GM21723 (cell line): ENCODE measurements around the gene TRIM17.

ENCODE experiments used
- ATAC-seq: cut with Tn5 transposase; IDR thresholded peaks from one replicate; pipeline ENCODE4 v1.9.1; 2021; ENCODE audit warnings: mild to moderate bottlenecking, moderate library complexity; ENCODE audit not compliant: unreplicated experiment

TRIM17 gene

DNA sequence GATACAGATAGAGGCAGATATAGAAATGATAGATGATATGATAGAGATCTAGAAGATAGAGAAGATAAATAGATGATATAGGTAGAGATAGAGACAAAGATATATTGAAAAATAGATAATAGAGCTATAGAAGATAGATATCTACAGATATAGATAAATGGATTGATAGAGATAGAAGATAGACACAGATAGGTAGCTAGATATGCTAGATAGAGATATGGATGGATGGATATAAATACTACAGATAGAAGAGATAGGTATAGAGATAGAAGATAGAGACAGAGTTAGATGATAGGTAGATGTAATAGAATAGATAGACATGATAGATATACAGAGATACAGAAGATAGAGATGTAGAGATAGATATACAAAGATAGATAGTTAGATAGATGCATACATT lies 31.4 kb downstream of the TRIM17 start:
- no peak for ATAC-seq

DNA sequence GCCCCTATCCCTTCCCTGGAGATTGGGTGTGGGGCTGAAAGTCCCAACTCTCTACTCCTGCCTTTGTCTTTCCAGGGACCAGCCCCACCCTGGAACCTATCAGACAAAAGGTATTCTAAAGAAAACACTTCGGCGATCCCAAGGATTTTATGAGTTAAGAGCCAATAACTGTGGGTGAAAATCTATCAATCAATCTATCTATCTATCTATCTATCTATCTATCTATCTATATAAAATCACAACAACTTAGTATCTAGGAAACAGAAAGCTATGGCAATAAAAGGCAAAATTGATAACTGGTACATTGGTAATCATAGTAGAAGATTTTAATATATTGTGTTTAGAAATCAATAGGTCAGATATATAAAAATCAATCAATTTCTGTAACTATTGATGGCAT lies 32.9 kb downstream of the TRIM17 start:
- no peak for ATAC-seq

DNA sequence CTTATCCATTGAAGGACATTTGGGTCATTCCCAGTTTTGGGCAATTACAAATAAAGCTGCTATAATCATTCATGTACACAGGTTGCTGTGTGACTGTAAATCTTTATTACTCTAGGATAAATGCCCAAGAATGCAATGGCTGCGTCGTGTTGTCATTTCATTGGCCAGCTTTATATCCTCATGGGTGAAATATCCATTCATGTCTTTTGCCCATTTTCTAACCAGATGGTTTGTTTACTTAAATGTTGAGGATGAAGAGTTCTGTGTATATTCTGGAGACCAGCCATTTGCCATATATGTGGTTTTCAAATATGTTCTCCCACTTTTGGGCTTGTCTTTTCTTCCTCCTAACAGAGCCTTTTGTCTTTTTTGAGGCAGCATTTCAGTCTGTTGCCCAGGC lies 35.3 kb downstream of the TRIM17 start:
- no peak for ATAC-seq

DNA sequence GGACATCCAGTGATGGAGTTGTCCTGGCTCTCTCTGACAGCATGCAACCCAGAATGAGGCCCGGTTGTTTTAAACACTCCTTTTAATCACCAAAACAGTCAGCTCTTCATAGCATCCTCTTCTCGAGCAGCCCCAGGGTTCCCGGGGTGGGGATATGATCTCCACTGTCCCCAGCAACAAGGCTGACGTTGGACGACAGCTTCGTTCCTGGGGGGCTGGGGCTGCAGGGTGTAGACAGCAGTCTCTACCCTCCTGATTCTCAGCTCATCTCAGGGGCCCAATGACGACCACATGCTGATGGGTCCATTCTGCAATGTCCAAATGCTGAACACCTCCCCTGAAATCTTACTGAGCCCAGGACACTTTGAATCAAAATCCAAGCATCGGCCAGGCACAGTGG lies 37.0 kb downstream of the TRIM17 start:
- no peak for ATAC-seq

DNA sequence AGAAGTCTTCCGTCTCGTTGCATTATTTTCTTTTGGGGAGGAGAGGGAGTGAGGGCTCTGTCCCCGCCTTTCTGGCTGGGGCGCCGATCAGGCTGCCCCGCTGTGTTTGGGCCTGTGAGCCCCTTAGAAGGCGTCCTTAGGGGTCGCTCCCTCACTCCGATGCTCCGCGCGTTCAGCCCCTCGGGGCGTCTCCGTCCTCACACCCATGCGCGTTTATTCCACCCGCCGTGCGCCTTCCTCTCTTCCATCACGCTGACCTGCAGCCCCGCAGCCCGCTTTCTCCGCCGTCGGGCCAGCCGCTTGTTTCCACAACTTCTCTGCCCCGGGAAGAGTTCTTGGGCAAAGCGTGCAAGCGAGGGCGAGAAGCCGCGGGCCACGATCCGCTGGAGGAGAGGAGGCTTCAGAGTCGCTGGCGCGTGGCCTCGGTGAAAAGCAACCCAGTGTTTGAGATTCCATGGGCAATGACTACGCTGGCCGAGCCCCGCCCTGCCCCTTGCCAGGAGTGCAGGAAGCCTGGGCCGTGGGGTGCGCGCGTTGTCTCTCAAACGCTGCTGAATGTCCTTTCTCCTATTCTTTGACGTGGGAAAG lies 37.7 kb downstream of the TRIM17 start:
- ATAC-seq, result no peak

DNA sequence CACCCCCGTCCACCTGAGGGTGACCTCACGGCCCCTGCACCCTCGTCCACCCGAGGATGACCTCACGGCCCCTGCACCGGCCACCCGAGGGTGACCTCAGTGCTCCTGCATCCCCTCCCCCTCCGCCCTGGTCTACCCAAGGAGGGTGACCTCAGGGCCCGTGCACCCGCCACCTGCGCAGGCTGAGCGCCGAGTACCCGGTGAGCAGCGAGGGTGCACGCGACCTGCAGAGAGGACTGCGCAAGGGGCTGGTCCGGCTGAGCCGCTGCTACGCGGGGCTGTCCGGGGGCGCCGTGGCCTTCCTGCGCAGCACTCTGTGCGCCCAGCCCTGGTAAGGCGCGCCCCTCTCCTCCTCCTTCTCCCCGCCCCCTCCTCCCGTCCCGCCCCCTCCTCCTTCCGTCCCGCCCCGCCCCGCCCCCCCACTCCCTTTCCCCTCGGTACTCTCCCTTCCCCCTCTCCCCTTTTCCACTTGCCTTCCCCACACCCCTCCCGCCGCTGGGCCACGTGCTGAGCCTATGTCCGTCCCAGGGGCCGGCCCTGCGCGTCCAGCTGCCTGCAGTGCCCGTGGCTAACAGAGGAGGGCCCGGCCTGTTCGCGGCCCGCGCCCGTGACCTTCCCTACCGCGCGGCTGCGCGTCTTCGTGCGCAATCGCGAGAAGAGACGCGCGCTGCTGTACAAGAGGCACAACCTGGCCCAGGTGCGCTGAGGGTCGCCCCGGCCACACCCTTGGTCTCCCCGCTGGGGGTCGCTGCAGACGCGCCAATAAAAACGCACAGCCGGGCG lies 38.4 kb downstream of the TRIM17 start:
- ATAC-seq, result no peak

DNA sequence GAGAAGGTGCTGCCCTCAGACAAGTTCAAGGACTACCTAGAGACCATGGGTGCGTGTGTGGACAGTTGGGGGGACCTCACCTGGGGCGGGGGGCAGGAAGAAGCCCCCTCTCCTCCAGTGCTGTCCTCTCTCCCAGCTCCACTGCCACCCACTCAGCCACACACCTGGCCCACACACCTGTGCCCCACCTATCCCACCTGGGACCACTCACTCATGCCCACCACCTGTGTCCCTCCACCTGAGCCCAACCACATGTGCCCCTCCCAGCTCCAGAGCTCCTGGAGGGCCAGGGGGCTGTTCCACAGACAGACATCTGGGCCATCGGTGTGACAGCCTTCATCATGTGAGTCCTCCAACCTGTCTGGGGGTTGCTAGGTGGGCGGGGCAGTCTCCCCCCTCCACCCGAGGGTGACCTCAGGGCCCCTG lies 39.0 kb downstream of the TRIM17 start:
- no peak for ATAC-seq

DNA sequence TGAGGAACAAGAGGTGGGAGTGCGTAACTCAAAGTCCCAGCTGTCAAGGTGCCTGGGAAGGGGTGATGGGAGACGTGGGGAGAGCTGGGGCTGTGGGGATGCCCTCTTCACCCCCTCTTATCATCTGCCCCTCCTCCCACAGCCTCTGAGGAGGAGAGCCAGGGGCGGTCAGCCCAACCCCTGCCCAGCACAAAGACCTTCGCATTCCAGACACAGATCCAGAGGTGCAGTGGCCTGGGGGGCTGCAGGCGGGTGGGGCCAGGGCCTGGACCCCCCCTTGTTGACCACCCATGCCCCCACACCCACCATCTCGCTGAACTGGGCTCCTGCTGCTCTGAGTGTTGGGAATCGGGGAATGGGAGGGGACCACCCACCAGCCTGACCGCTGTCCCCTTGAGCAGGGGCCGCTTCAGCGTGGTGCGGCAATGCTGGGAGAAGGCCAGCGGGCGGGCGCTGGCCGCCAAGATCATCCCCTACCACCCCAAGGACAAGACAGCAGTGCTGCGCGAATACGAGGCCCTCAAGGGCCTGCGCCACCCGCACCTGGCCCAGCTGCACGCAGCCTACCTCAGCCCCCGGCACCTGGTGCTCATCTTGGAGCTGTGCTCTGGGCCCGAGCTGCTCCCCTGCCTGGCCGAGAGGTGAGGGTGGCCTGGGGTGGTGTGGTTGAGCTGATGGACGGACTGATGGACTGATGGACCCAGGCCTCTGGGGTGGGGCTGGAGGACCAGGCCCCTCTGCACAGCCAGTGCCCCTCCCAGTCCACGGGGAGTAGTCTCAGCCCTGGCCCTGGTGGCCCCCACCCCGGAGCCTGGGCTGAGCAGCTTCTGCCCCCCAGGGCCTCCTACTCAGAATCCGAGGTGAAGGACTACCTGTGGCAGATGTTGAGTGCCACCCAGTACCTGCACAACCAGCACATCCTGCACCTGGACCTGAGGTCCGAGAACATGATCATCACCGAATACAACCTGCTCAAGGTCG lies 39.7 kb downstream of the TRIM17 start:
- no peak for ATAC-seq

DNA sequence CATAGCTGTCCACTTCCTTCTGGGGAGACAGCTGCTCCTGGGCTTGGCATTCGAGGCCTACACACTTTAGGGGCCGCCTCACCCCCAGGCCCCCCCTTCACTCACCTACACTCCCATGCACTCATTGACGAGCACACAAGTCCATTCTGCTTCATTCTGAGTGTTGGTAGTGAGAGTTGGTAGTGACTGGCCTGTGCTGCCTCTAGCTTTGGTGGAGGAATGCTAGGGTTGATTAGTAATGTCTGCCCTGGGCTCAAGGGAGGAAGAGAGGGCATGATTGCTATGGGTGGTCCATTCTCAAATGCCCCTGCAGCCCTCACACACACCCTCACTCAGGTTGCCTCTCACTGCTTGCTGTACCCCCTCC lies 40.4 kb downstream of the TRIM17 start:
- ATAC-seq, result no peak

DNA sequence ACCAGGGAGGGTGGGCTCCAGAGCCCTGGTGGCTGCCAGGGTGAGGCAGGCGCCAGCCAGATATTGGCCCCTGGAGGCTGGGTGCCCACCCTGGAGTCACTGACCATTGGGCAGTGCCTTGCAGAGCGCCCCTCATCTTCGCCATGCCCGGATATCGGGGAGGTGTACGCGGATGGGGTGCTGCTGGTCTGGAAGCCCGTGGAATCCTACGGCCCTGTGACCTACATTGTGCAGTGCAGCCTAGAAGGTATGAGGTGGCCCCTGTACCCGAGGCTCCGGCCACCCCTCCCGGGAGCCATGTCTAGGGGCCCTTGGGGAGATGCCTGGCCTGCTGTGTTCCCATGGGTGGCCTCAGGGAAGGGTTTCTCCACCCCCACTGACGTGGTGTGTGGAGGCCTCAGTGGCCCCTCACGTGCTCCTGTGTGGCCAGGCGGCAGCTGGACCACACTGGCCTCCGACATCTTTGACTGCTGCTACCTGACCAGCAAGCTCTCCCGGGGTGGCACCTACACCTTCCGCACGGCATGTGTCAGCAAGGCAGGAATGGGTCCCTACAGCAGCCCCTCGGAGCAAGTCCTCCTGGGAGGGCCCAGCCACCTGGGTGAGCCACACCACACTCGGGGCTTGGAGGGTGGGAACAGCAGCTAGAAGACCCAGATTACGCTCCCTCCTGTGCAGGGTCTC lies 40.9 kb downstream of the TRIM17 start:
- ATAC-seq, result no peak

DNA sequence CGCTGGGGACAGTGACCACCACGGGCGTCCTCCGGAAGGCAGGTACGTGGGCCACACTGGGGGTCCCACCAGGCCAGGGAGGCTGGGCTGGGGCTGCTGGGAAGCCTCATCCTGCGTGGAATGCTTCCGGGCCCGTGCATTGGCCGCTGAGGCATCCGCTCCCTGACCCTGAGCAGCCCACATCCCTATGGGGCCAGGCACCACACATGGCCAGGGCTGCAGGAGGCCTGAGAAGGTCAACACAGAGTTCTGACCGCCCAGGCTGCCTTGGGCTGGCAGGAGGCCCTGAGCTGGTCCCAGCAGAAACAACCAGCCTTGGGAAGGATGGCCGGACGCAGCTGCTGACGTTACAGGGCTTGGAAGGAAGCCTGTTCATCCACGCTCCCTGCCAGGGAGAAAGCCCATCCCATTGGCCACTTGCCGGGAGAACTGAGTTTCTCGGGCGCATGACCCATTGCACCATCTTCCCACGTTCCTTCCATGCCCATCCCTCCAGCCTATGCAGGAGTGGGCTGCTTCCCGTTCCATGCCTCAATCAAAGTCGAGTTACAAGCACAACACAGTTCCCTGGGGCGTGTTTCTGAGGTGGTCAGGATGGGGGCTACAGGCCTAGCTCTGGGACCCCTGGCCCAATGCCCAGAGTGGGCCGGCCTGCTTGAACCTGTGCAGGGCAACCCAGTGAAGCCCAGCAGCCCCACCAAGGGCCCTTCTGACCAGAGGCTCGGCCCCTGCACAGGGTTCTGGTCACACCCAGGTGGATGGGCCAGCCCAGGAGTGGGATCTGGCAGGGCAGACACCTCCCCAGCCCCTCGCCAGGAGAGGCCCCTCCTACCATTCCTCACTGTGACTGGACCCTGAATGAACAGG lies 41.7 kb downstream of the TRIM17 start:
- no peak for ATAC-seq

DNA sequence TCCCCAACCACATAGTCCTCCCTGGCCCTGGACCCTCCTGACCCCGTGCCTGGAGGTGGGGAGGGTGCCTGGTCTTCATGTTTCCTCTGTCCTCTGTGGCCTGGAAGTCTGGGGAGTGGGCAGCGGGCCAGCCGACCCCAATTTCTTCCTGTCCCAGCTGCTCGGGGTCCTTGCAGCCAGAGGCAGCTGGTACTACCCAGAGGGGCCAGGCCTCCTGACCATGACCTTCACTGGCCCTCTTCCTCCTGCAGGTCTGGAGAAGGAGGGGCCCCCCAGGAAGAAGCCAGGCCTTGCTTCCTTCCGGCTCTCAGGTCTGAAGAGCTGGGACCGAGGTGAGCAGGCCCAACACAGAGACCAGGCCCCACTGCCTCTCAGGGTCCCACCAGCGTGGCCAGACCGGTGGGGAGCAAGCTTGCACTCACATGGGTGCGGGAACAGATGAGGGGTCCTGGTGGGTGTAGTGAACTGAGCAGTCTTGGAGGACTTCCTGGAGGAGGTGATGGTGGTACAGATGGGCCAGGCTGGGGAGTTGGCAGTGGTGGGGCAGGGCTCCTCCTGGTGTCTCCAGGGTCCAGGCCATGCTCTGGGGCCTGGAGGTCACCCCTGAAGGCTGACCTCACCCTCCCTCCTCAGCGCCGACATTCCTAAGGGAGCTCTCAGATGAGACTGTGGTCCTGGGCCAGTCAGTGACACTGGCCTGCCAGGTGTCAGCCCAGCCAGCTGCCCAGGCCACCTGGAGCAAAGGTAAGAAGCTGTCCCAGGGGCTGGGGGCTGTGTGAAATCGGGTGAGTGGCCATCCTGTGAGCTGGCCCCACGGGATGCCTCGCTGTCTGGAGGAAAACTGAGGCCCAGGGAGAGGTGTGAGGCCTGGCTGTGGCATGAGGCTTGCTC lies 42.7 kb downstream of the TRIM17 start:
- ATAC-seq, result no peak

DNA sequence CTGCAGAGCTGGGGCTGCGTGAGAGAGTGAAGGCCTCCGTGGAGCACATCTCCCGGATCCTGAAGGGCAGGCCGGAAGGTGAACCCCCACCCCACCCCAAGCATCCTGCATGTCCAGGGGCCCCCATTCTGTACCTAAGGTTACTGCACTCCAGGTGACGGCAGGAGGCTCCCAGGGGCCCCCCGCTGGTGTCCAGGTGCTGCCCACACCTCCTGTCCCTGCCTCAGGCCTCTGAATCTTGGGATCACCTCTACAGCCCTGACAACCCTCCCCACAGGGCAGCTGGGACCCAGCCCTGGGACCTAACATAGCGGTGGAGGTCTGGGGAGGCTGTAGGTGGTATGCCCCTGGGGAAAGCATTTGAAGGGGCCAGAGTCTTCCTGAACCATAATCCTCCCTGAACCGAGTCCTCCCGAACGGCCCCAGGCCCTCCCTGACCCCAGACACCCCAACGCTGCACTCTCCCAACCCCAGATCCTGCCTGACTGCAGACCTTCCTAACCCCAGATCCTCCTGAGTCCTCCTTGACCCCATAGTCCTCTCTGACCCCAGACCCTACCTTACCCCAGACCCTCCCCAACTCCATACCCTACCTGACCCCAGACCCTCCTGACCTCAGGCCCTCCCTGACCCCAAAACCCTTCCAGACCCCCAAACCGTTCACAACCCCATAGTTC lies 43.5 kb downstream of the TRIM17 start:
- ATAC-seq, result no peak

DNA sequence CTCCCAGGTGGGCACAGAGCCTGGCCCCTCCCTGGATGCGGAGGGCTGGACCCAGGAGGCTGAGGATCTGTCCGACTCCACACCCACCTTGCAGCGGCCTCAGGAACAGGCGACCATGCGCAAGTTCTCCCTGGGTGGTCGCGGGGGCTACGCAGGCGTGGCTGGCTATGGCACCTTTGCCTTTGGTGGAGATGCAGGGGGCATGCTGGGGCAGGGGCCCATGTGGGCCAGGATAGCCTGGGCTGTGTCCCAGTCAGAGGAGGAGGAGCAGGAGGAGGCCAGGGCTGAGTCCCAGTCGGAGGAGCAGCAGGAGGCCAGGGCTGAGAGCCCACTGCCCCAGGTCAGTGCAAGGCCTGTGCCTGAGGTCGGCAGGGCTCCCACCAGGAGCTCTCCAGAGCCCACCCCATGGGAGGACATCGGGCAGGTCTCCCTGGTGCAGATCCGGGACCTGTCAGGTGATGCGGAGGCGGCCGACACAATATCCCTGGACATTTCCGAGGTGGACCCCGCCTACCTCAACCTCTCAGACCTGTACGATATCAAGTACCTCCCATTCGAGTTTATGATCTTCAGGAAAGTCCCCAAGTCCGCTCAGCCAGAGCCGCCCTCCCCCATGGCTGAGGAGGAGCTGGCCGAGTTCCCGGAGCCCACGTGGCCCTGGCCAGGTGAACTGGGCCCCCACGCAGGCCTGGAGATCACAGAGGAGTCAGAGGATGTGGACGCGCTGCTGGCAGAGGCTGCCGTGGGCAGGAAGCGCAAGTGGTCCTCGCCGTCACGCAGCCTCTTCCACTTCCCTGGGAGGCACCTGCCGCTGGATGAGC lies 44.3 kb downstream of the TRIM17 start:
- ATAC-seq, result no peak

DNA sequence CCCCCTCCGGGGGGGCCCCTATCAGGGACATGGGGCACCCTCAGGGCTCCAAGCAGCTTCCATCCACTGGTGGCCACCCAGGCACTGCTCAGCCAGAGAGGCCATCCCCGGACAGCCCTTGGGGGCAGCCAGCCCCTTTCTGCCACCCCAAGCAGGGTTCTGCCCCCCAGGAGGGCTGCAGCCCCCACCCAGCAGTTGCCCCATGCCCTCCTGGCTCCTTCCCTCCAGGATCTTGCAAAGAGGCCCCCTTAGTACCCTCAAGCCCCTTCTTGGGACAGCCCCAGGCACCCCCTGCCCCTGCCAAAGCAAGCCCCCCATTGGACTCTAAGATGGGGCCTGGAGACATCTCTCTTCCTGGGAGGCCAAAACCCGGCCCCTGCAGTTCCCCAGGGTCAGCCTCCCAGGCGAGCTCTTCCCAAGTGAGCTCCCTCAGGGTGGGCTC lies 44.9 kb downstream of the TRIM17 start:
- ATAC-seq, result no peak

DNA sequence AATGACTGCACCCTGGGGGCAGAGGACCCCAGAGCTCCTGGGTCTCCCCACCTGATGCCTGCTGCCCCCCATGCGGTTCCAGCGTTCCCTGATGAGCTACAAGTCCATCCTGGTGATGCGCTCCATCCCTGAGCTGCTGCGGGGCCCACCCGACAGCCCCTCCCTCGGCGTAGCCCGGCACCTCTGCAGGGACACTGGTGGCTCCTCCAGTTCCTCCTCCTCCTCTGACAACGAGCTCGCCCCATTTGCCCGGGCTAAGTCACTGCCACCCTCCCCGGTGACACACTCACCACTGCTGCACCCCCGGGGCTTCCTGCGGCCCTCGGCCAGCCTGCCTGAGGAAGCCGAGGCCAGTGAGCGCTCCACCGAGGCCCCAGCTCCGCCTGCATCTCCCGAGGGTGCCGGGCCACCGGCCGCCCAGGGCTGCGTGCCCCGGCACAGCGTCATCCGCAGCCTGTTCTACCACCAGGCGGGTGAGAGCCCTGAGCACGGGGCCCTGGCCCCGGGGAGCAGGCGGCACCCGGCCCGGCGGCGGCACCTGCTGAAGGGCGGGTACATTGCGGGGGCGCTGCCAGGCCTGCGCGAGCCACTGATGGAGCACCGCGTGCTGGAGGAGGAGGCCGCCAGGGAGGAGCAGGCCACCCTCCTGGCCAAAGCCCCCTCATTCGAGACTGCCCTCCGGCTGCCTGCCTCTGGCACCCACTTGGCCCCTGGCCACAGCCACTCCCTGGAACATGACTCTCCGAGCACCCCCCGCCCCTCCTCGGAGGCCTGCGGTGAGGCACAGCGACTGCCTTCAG lies 45.5 kb downstream of the TRIM17 start:
- no peak for ATAC-seq

DNA sequence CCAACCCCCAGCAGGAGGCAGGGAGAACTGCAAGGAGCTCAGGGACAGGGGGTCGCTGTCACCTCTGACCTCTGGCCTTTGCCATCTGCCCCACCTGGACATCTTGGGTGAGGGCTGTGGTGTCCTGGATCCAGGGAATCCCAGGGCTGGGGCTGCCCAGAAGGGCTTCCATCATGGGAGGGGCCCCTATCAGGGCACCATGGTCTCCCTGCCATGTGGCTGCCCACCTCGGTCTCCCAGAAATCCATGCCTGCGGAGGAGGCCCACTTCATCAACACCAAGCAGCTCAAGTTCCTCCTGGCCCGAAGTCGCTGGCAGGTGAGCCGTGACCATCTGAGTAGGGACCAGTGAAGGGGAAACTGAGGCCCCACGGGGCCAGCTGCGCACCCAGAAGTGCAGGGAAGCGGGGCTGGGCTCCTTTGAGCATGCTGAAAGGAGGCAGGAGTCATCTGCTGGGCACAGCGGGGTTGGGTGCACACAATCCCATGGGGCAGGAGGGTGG lies 46.2 kb downstream of the TRIM17 start:
- no peak for ATAC-seq
